GM23338 (cell line): Measurements from ENCODE around the gene GRK5. TPM values are rescaled to one million over a fixed set of nuclear protein-coding genes. Genes with fewer than 3 reads are reported as not detected.

Experiments used
- ATAC-seq: fragments of 200-7000 bp; cut with Tn5 transposase; 3 replicates; pipeline ENCODE4 v1.9.1; 2020
- DNase-seq: peaks from one replicate; pipeline ENCODE4 v3.0.0-alpha.2; 2015; ENCODE audit warnings: low spot score
- H2AFZ ChIP-seq: fragments of 200-600 bp; sonication (generic); 2 replicates; pipeline ENCODE4 v1.8.0; 2016; ENCODE audit warnings: antibody characterized with exemption, mild to moderate bottlenecking, moderate library complexity
- H3F3A ChIP-seq: fragments of 200-600 bp; sonication (generic); replicated peaks from 2 replicates; pipeline ENCODE4 v1.8.0; 2017; ENCODE audit warnings: antibody characterized with exemption, mixed run types, low read depth
- H3K27ac ChIP-seq: fragments of 200-600 bp; sonication (generic); 2 replicates; pipeline ENCODE4 v1.6.1; 2016; ENCODE audit warnings: low read depth
- H3K27me3 ChIP-seq: fragments of 200-600 bp; sonication (generic); 2 replicates; pipeline ENCODE4 v1.8.0; 2016; ENCODE audit warnings: mild to moderate bottlenecking, mixed run types, moderate library complexity; ENCODE audit not compliant: insufficient read depth
- H3K36me3 ChIP-seq: fragments of 200-600 bp; sonication (generic); 2 replicates; pipeline ENCODE4 v1.8.0; 2016; ENCODE audit warnings: mild to moderate bottlenecking; ENCODE audit not compliant: insufficient read depth
- H3K4me1 ChIP-seq: fragments of 200-600 bp; sonication (generic); 2 replicates; pipeline ENCODE4 v1.8.0; 2016; ENCODE audit warnings: mild to moderate bottlenecking, moderate library complexity; ENCODE audit not compliant: insufficient read depth
- H3K4me2 ChIP-seq: fragments of 200-600 bp; sonication (generic); 2 replicates; pipeline ENCODE4 v1.7.1; 2017; ENCODE audit warnings: mixed run types
- H3K4me3 ChIP-seq: fragments of 200-600 bp; sonication (generic); 2 replicates; pipeline ENCODE4 v1.6.1; 2016; ENCODE audit warnings: mixed run types
- H3K79me2 ChIP-seq: fragments of 200-600 bp; sonication (generic); replicated peaks from 2 replicates; pipeline ENCODE4 v1.8.0; 2017; ENCODE audit warnings: mild to moderate bottlenecking; ENCODE audit not compliant: insufficient read depth
- H3K9me2 ChIP-seq: fragments of 200-600 bp; sonication (generic); 2 replicates; pipeline ENCODE4 v1.8.0; 2017; ENCODE audit not compliant: insufficient read depth
- H4K20me1 ChIP-seq: fragments of 200-600 bp; sonication (generic); replicated peaks from 2 replicates; pipeline ENCODE4 v1.8.0; 2017; ENCODE audit warnings: mild to moderate bottlenecking; ENCODE audit not compliant: insufficient read depth
- H3K27ac Mint-ChIP-seq: 2 replicates; pipeline ENCODE4 v1.8.0; 2020; ENCODE audit warnings: inconsistent platforms, mild to moderate bottlenecking, moderate library complexity, mixed read lengths
- H3K27me3 Mint-ChIP-seq: 3 replicates; pipeline ENCODE4 v1.8.0; 2022; ENCODE audit warnings: low read depth, mild to moderate bottlenecking, moderate library complexity, mixed read lengths, inconsistent platforms; ENCODE audit not compliant: insufficient read depth, poor library complexity
- H3K36me3 Mint-ChIP-seq: 3 replicates; pipeline ENCODE4 v1.8.0; 2021; ENCODE audit warnings: low read depth, mild to moderate bottlenecking, inconsistent platforms, moderate library complexity, mixed read lengths
- H3K4me1 Mint-ChIP-seq: 3 replicates; pipeline ENCODE4 v1.8.0; 2020; ENCODE audit warnings: mild to moderate bottlenecking, inconsistent platforms, mixed read lengths
- H3K4me3 Mint-ChIP-seq: 3 replicates; pipeline ENCODE4 v1.8.0; 2021; ENCODE audit warnings: moderate library complexity, mild to moderate bottlenecking, inconsistent platforms, mixed read lengths
- H3K9me3 Mint-ChIP-seq: 3 replicates; pipeline ENCODE4 v1.8.0; 2020; ENCODE audit warnings: moderate library complexity, mild to moderate bottlenecking, inconsistent platforms, mixed read lengths
- CREB1 ChIP-seq: fragments of 250-450 bp; sonication (Bioruptor Pico); IDR thresholded peaks from 2 replicates; pipeline ENCODE4 v1.5.0; 2020; ENCODE audit warnings: low read depth, mild to moderate bottlenecking, moderate library complexity
- CTCF ChIP-seq, 2 experiments: fragments of 200-600 bp in 1 of 2; sonication (generic) in 1 of 2; conservative IDR thresholded peaks; 2 replicates each; pipeline versions ENCODE4 v1.5.1 to v1.6.1; 2016 to 2017; ENCODE audit warnings: antibody characterized with exemption in 2 of 2, low read depth in 2 of 2, mild to moderate bottlenecking in 2 of 2, moderate library complexity in 1 of 2
- JUNB ChIP-seq: IDR thresholded peaks from one replicate; pipeline ENCODE4 v1.6.1; 2016; ENCODE audit warnings: antibody characterized with exemption; ENCODE audit not compliant: unreplicated experiment
- POLR2AphosphoS5 ChIP-seq: IDR thresholded peaks from 2 replicates; pipeline ENCODE4 v1.6.1; 2016; ENCODE audit warnings: antibody characterized with exemption, low read depth
- STAT1 ChIP-seq: IDR thresholded peaks from one replicate; pipeline ENCODE4 v1.6.1; 2016; ENCODE audit warnings: antibody characterized with exemption; ENCODE audit not compliant: unreplicated experiment
- ZNF114 ChIP-seq: fragments of 250-450 bp; sonication (Bioruptor Pico); IDR thresholded peaks from 2 replicates; pipeline ENCODE4 v1.5.0; 2020; ENCODE audit warnings: mild to moderate bottlenecking, moderate library complexity
- polyA plus RNA-seq: library from polyadenylated mRNA; unstranded; fragments of >200 nt; fragmentation: Nextera tagmentation; extraction: Ambion mirVana; gene quantifications from 2 replicates; pipeline ENCODE4 v1.2.1, GENCODE V29; 2016
- total RNA-seq: library from RNA; depleted of rRNA; stranded (reverse); fragments of >200 nt; shearing (Covaris generic); gene quantifications from 2 replicates; pipeline ENCODE4 v1.2.3, GENCODE V29; 2014
- TF ChIP-seq, protein P1 (sequence below): fragments of 250-450 bp; sonication (Bioruptor Pico); IDR thresholded peaks from 2 replicates; pipeline ENCODE4 v1.5.0; 2020; ENCODE audit warnings: mild to moderate bottlenecking, moderate library complexity

GRK5 gene
- total and polyA plus RNA-seq, 2 experiments from 2014 or later = 0.53 to 2.0 TPM

- H3K79me2 ChIP-seq = no peaks in the 10 kb centered on the region
- TF ChIP-seq CTCF (conservative IDR thresholded peaks at IDR 0.05; ENCODE audit: low read depth in 2 of 2) = no peak
- TF ChIP-seq CREB1 (CRISPR knock-in tag) = no peak
- no peak for TF ChIP-seq ZNF114
- no peak for TF ChIP-seq JUNB
- no peak for TF ChIP-seq POLR2AphosphoS5
- TF ChIP-seq, protein P1, sequence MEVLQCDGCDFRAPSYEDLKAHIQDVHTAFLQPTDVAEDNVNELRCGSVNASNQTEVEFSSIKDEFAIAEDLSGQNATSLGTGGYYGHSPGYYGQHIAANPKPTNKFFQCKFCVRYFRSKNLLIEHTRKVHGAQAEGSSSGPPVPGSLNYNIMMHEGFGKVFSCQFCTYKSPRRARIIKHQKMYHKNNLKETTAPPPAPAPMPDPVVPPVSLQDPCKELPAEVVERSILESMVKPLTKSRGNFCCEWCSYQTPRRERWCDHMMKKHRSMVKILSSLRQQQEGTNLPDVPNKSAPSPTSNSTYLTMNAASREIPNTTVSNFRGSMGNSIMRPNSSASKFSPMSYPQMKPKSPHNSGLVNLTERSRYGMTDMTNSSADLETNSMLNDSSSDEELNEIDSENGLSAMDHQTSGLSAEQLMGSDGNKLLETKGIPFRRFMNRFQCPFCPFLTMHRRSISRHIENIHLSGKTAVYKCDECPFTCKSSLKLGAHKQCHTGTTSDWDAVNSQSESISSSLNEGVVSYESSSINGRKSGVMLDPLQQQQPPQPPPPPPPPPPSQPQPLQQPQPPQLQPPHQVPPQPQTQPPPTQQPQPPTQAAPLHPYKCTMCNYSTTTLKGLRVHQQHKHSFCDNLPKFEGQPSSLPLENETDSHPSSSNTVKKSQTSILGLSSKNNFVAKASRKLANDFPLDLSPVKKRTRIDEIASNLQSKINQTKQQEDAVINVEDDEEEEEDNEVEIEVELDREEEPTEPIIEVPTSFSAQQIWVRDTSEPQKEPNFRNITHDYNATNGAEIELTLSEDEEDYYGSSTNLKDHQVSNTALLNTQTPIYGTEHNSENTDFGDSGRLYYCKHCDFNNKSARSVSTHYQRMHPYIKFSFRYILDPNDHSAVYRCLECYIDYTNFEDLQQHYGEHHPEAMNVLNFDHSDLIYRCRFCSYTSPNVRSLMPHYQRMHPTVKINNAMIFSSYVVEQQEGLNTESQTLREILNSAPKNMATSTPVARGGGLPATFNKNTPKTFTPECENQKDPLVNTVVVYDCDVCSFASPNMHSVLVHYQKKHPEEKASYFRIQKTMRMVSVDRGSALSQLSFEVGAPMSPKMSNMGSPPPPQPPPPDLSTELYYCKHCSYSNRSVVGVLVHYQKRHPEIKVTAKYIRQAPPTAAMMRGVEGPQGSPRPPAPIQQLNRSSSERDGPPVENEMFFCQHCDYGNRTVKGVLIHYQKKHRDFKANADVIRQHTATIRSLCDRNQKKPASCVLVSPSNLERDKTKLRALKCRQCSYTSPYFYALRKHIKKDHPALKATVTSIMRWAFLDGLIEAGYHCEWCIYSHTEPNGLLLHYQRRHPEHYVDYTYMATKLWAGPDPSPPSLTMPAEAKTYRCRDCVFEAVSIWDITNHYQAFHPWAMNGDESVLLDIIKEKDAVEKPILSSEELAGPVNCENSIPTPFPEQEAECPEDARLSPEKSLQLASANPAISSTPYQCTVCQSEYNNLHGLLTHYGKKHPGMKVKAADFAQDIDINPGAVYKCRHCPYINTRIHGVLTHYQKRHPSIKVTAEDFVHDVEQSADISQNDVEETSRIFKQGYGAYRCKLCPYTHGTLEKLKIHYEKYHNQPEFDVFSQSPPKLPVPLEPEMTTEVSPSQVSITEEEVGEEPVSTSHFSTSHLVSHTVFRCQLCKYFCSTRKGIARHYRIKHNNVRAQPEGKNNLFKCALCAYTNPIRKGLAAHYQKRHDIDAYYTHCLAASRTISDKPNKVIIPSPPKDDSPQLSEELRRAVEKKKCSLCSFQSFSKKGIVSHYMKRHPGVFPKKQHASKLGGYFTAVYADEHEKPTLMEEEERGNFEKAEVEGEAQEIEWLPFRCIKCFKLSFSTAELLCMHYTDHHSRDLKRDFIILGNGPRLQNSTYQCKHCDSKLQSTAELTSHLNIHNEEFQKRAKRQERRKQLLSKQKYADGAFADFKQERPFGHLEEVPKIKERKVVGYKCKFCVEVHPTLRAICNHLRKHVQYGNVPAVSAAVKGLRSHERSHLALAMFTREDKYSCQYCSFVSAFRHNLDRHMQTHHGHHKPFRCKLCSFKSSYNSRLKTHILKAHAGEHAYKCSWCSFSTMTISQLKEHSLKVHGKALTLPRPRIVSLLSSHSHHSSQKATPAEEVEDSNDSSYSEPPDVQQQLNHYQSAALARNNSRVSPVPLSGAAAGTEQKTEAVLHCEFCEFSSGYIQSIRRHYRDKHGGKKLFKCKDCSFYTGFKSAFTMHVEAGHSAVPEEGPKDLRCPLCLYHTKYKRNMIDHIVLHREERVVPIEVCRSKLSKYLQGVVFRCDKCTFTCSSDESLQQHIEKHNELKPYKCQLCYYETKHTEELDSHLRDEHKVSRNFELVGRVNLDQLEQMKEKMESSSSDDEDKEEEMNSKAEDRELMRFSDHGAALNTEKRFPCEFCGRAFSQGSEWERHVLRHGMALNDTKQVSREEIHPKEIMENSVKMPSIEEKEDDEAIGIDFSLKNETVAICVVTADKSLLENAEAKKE (CRISPR knock-in tag) = no peak
- no peak for TF ChIP-seq STAT1
- no peaks in the 10 kb centered on the region for H3K36me3 Mint-ChIP-seq
- no peaks in the 10 kb centered on the region for H3K36me3 ChIP-seq
- peaks cover under 1% of the 10 kb centered on the region for H3K27me3 Mint-ChIP-seq
- no peak overlapping the region for H3K4me3 ChIP-seq
- no peak for DNase-seq
- no peaks in the 10 kb centered on the region for H4K20me1 ChIP-seq
- H3K9me2 ChIP-seq = no peaks in the 10 kb centered on the region
- no peak overlapping the region for H3K4me2 ChIP-seq
- H3K27me3 ChIP-seq = no peaks in the 10 kb centered on the region
- no peaks in the 10 kb centered on the region for H3K9me3 Mint-ChIP-seq
- H3K4me1 ChIP-seq = no peaks in the 10 kb centered on the region
- no peak overlapping the region for H3K4me3 Mint-ChIP-seq
- no peak overlapping the region for H3K27ac ChIP-seq
- ATAC-seq = no peak
- no peak overlapping the region for H3K27ac Mint-ChIP-seq
- H3F3A ChIP-seq = no peaks in the 10 kb centered on the region
- no peak overlapping the region for H2AFZ ChIP-seq
- H3K4me1 Mint-ChIP-seq = no peaks in the 10 kb centered on the region; the same call in 2 of the 3 replicates
These were observed 162.9 kb downstream of the GRK5 start for GRCh38 chr10:119370111-119370741.
